Suprapubic skin (tissue), 3 donors: ENCODE results near the gene ATG14.

Experiments
- POLR2A ChIP-seq, 2 donors: fragments of 450-650 bp; IDR thresholded peaks; one replicate each; pipeline ENCODE4 v1.6.1; 2017; ENCODE audit warnings: antibody characterized with exemption in 2 of 2, mild to moderate bottlenecking in 2 of 2, moderate library complexity in 2 of 2
- TF ChIP-seq, protein P1 (sequence below), 2 donors: fragments of 200-600 bp in 1 of 2; fragments of 450-650 bp in 1 of 2; sonication (generic) in 1 of 2; IDR thresholded peaks; one replicate each; pipeline ENCODE4 v1.5.1; 2016 to 2019; ENCODE audit warnings: antibody characterized with exemption in 2 of 2, mild to moderate bottlenecking in 1 of 2, moderate library complexity in 1 of 2

DNA sequence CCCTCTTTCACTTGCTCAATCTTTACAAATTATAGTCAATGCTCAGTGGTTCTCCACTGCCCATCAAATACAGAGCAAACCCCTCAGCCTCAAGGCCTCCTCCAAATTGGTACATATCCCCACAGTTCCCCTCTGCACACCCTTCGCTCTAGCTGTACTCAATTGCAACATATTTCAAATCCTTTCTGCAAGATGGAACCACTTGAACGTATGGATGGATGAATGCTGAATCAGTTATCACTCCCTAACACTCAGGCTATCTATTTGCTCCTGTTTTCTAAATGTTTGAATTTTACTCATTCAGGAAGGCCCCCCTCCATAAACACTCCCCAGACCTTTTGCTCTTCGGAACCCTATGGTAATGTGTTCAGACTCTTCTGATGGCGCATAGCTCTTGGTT is 24.5 kb downstream of the ATG14 start:
- TF ChIP-seq, protein P1, sequence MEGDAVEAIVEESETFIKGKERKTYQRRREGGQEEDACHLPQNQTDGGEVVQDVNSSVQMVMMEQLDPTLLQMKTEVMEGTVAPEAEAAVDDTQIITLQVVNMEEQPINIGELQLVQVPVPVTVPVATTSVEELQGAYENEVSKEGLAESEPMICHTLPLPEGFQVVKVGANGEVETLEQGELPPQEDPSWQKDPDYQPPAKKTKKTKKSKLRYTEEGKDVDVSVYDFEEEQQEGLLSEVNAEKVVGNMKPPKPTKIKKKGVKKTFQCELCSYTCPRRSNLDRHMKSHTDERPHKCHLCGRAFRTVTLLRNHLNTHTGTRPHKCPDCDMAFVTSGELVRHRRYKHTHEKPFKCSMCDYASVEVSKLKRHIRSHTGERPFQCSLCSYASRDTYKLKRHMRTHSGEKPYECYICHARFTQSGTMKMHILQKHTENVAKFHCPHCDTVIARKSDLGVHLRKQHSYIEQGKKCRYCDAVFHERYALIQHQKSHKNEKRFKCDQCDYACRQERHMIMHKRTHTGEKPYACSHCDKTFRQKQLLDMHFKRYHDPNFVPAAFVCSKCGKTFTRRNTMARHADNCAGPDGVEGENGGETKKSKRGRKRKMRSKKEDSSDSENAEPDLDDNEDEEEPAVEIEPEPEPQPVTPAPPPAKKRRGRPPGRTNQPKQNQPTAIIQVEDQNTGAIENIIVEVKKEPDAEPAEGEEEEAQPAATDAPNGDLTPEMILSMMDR (IDR thresholded peaks at IDR 0.05) = no peak
- no peak for TF ChIP-seq POLR2A (IDR thresholded peaks at IDR 0.05)
